ENCODE measurements around the gene LANCL3. TPM values are rescaled to one million over a fixed set of nuclear protein-coding genes. Genes with fewer than 3 reads are reported as not detected.
"Not testable (repeated sequence)": the region's sequence is repeated elsewhere in the genome, so short reads cannot be mapped to it uniquely, and the experiment has no call there.

The LANCL3 gene
- total RNA-seq, 1 experiment from 2014 or later = 0.26 TPM

DNA sequence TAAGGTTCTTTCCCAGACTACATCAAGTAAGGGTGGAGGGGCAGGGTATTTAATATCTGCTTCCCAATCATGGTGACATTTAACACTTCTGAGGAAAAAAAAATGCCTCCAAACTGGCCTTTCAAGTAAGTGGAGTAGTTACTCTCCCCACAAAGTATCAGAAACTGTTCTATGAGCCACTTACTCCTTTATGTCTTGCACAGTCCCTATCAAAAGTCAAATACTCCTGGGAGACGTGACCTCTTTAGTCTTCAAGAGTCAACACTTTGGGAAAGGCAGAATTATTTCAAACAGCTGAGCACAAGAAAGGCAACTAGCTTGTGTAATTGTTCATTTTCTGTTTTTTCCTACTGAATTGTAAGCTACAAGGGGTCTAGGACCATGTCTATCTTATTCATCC, 1.1 kb upstream of the LANCL3 start:
- H3K27ac Mint-ChIP-seq; H2BK15ac ChIP-seq (ENCODE audit: low read depth, low read length); H3K23ac ChIP-seq (ENCODE audit: insufficient read length, low read depth, low read length); H3K4me1 ChIP-seq (ENCODE audit: insufficient read depth, low read length); H3K9me3 ChIP-seq (ENCODE audit: control insufficient read depth, low read depth, low read length); H4K20me1 ChIP-seq (ENCODE audit: control insufficient read depth, insufficient read depth, insufficient read length); H4K5ac ChIP-seq (ENCODE audit: insufficient read length, low read depth, low read length); H3K36me3 Mint-ChIP-seq (ENCODE audit: insufficient read depth in 1 of 3, low read depth in 3 of 3); H2AFZ ChIP-seq (ENCODE audit: low read length); H2BK20ac ChIP-seq (ENCODE audit: low read depth, low read length, poor library complexity, severe bottlenecking); H3K4me2 ChIP-seq (ENCODE audit: insufficient read depth, insufficient read length, low read length); H4K91ac ChIP-seq (ENCODE audit: insufficient read length, low read depth, low read length); H3K14ac ChIP-seq (ENCODE audit: insufficient read depth, low read length); H3K4me1 Mint-ChIP-seq; H3K27me3 ChIP-seq (ENCODE audit: insufficient read depth, low read length); H2BK5ac ChIP-seq (ENCODE audit: insufficient read length, low read length); H3K23me2 ChIP-seq (ENCODE audit: insufficient read length, low read depth, low read length, poor library complexity, severe bottlenecking); H2BK12ac ChIP-seq (ENCODE audit: insufficient read length, low read depth, low read length); H3K27ac ChIP-seq (ENCODE audit: insufficient read length, low read depth, low read length); H3K4me3 Mint-ChIP-seq; H3K18ac ChIP-seq (ENCODE audit: insufficient read length, low read depth, low read length); H4K8ac ChIP-seq (replicated peaks; ENCODE audit: insufficient read length, low read depth, low read length); H3K56ac ChIP-seq (ENCODE audit: insufficient read length, low read depth, low read length); H3K4ac ChIP-seq (ENCODE audit: low read depth, low read length); H3K79me2 ChIP-seq (ENCODE audit: insufficient read depth, low read length); H3K79me1 ChIP-seq (ENCODE audit: insufficient read depth, low read depth, low read length, poor library complexity, severe bottlenecking); H3T11ph ChIP-seq (ENCODE audit: low read length); H2BK120ac ChIP-seq (ENCODE audit: low read depth, low read length, poor library complexity, severe bottlenecking); H3K9ac ChIP-seq (ENCODE audit: extremely low read depth, insufficient read length, low read length); DNase-seq; H2AK5ac ChIP-seq (ENCODE audit: insufficient read length, low read length): not testable (repeated sequence)
- Mint-ChIP-seq H3K9me3 (peaks cover 37% of the 10 kb centered on the region in 2 experiments), H3K27me3 (ENCODE audit: low read depth) (peaks cover 14% of the 10 kb centered on the region)
- WGBS (ENCODE audit: extremely low coverage, insufficient read length, low lambda C conversion rate) = no CpG with 5 or more reads among the region's 1 CpG
